Measurements from ENCODE around the gene ASPN.

- no peak for TF ChIP-seq CTCF (IDR thresholded peaks at IDR 0.05)
- TF ChIP-seq POLR2A (IDR thresholded peaks at IDR 0.05), result no peak
Measured at GRCh38 chr9:92463387-92463786, 18.9 kb downstream of the ASPN start.
